ENCODE data around the gene TAF4. TPM values are rescaled to one million over a fixed set of nuclear protein-coding genes. Genes with fewer than 3 reads are reported as not detected.
"Not testable (repeated sequence)": the region's sequence is repeated elsewhere in the genome, so short reads cannot be mapped to it uniquely, and the experiment has no call there.

The TAF4 gene
- total RNA-seq, 1 experiment from 2014 or later = 3.6 TPM

DNA sequence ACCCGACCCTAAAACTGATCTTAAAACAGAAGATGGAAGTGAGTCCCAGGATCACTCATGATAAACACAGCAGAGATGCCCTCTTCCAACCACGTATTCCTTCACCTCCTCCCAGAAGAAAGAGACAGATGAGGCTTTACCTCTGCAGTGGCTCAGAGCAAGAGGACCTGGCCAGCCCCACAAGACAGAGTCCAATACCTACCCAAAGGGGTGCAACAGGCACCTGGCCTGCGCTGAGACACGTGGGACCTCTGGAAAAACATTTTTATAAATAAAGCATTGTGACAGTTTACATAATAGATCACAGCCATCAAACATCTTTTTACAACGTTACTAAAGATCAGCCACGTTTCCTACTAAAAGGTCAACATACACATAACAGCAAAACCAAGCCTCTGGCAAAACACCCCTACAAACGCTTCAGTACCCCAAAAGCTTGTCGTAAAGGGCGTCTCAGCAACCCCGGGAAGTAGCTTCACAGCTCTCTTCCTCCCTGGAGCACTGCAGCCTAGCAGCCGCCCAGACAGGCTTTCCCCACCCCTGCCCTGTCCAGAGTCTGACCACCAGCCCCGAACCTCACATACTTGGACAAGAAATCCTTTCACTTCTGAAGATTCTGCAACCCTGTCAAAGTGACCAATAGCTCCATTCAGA lies 2.9 kb downstream of the TAF4 start:
- in situ Hi-C loops (cut with HindIII; ENCODE audit: low pct_unique_long_range_greater_than_20kb, low sequenced_read_pairs) = no loop called here
- no peak for DNase-seq (ENCODE audit: low read depth, low spot score)

- in situ Hi-C loops (cut with HindIII; ENCODE audit: low pct_unique_long_range_greater_than_20kb, low sequenced_read_pairs) = no loop called here
- DNase-seq (ENCODE audit: low read depth, low spot score) = no peak
Observed at GRCh38 chr20:62061851-62062423, 3.7 kb downstream of the TAF4 start.

GRCh38 chr20:62060631-62061541 lies 4.8 kb downstream of the TAF4 start:
- in situ Hi-C loops (cut with HindIII; ENCODE audit: low pct_unique_long_range_greater_than_20kb, low sequenced_read_pairs) = no loop called here
- no peak for DNase-seq (ENCODE audit: low read depth, low spot score)

GRCh38 chr20:62059920-62060630 lies 5.6 kb downstream of the TAF4 start:
- no peak for DNase-seq (ENCODE audit: low read depth, low spot score)
- in situ Hi-C loops (cut with HindIII; ENCODE audit: low pct_unique_long_range_greater_than_20kb, low sequenced_read_pairs) = no loop called here

DNA sequence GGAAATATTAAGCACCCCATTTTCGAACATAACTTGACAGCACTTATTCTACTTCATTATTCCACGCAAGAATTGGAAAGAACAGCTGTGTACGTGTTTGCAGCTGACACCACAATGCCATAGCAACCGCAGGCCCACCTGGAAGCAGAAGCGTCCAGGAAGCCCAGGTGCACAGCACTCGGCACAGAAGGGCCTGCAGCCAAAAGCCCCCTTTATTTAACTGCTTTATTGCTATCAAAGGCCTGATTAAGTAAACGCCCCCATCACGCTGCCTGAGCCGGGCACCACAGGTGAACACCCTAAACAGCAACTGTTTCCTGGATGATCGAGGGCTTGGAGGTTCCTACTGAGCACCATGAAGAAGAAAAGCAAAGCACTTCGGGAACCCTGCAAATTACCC lies 6.3 kb downstream of the TAF4 start:
- DNase-seq (ENCODE audit: low read depth, low spot score) = no peak
- in situ Hi-C loops (cut with HindIII; ENCODE audit: low pct_unique_long_range_greater_than_20kb, low sequenced_read_pairs) = no loop called here

GRCh38 chr20:62058941-62059340 lies 6.7 kb downstream of the TAF4 start:
- in situ Hi-C loops (cut with HindIII; ENCODE audit: low pct_unique_long_range_greater_than_20kb, low sequenced_read_pairs) = no loop called here
- no peak for DNase-seq (ENCODE audit: low read depth, low spot score)

GRCh38 chr20:62056975-62057374 lies 8.7 kb downstream of the TAF4 start:
- in situ Hi-C loops (cut with HindIII; ENCODE audit: low pct_unique_long_range_greater_than_20kb, low sequenced_read_pairs) = no loop called here
- no peak for DNase-seq (ENCODE audit: low read depth, low spot score)

- DNase-seq (ENCODE audit: low read depth, low spot score) = no peak
- in situ Hi-C loops (cut with HindIII; ENCODE audit: low pct_unique_long_range_greater_than_20kb, low sequenced_read_pairs) = no loop called here
Observed at GRCh38 chr20:62056377-62056776, 9.3 kb downstream of the TAF4 start.

DNA sequence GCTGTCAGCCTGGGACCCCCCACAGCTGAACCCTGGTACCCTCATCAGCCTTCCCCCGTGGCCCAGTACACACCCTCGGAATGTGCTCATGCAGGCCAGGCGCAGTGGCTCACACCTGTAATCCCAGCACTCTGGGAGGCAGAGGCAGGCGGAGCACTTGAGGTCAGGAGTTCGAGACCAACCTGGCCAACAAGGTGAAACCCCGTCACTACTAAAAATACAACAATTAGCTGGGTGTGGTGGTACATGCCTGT lies 9.9 kb downstream of the TAF4 start:
- in situ Hi-C loops (cut with HindIII; ENCODE audit: low pct_unique_long_range_greater_than_20kb, low sequenced_read_pairs); DNase-seq (ENCODE audit: low read depth, low spot score): not testable (repeated sequence)

- in situ Hi-C loops (cut with HindIII; ENCODE audit: low pct_unique_long_range_greater_than_20kb, low sequenced_read_pairs) = no loop called here
- DNase-seq (ENCODE audit: low read depth, low spot score) = no peak
Observed at GRCh38 chr20:62055106-62055861, 10.4 kb downstream of the TAF4 start.

GRCh38 chr20:62054451-62054953 lies 11.2 kb downstream of the TAF4 start:
- no peak for DNase-seq (ENCODE audit: low read depth, low spot score)
- in situ Hi-C loops (cut with HindIII; ENCODE audit: low pct_unique_long_range_greater_than_20kb, low sequenced_read_pairs) = no loop called here

GRCh38 chr20:62053465-62054196 lies 12.1 kb downstream of the TAF4 start:
- in situ Hi-C loops (cut with HindIII; ENCODE audit: low pct_unique_long_range_greater_than_20kb, low sequenced_read_pairs) = no loop called here
- no peak for DNase-seq (ENCODE audit: low read depth, low spot score)

DNA sequence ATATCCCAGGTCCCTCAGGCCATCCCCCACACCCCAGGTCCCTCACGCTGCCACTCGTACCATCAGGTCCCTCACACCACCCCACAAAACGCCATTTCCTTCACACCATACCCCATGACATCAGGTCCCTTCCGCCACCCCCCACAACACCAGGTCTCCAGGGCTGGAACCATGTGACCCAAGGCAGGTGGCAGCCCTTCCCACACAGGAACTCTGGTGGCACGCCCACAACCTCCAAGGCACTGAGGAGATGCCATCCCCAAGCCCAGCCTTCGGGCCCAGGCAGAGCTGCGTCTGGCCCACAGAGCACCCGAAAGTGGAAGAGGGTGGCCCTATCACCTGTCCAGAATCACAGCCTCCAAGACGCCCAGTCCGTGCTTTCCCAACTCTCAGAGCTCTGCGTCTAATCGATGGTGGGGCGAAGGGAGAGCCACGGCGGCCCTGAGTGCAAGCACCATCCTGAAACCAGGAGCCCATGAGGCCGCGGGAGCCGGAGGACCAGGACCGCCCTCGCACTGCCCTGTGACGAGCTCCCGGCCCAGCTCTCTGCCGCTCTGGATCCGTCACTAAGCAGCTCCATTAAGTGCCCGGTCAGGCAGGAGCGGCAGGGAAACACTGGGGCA lies 12.7 kb downstream of the TAF4 start:
- in situ Hi-C loops (cut with HindIII; ENCODE audit: low pct_unique_long_range_greater_than_20kb, low sequenced_read_pairs) = no loop called here
- DNase-seq (ENCODE audit: low read depth, low spot score) = no peak

DNA sequence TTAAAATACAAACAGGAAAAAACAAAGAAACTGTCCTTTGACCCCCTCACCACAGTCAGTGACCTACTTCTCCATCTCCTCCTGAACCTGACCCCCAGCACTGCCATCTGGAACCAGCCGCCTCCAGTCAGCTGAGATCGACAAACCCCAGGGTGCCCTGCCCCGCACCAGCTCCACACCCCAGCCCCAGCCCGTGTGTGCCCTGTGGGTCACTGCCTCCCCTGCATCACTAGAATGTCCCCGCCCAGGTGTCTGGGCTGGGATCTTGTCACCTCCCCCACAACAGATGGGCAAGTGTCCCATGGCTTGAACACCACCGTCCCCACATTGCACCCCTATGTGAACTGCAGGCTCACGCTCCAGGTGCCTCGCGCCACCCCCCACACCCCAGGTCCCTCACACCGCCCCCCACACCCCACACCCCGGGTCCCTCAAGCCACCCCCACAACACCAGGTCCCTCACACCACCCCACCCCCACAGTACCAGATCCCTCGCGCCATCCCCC lies 13.3 kb downstream of the TAF4 start:
- DNase-seq (ENCODE audit: low read depth, low spot score) = no peak
- in situ Hi-C loops (cut with HindIII; ENCODE audit: low pct_unique_long_range_greater_than_20kb, low sequenced_read_pairs) = no loop called here

DNA sequence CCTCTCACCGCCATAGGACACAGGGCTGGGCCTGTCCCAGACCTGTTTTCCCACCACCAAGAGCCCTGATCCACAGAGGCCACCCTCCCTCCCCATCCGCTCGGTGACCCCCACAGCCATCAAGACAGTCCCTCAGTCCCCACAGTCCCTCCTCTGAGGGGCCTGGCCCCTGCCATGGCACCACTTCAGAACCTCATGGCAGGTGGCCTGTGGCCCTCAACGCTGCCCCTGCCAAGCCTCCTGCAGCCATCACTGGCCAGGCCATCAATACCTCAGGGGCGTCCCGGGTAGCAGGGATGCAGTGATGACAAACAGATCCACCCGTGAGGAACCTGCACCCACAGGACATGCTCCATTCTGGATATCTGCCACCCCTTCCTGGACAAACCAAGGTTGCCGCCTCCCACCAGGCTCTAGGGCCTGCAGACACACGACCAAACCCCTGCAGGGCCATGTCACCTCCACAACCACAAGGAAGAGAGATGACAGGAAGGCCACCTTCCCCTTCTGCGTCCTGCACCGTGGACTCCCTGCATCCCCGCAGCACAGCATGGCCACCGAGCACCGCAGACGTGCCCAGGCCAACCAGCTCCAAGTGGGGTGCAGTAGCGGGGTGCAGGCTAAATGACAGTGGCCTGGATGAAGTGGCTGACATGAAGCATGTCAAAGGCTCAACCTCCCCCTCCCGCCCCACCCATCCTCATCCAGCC lies 14.0 kb downstream of the TAF4 start:
- DNase-seq (ENCODE audit: low read depth, low spot score) = no peak
- in situ Hi-C loops (cut with HindIII; ENCODE audit: low pct_unique_long_range_greater_than_20kb, low sequenced_read_pairs) = no loop called here

- in situ Hi-C loops (cut with HindIII; ENCODE audit: low pct_unique_long_range_greater_than_20kb, low sequenced_read_pairs) = no loop called here
Observed at GRCh38 chr20:62051144-62051543, 14.5 kb downstream of the TAF4 start.

More at GRCh38 chr20:62051144-62051543, 14.5 kb downstream of the TAF4 start:
- no peak for DNase-seq (ENCODE audit: low read depth, low spot score)
